HG03039 (cell line): ENCODE results near the gene NANOS3.

Source experiments
- ATAC-seq: cut with Tn5 transposase; IDR thresholded peaks from one replicate; pipeline ENCODE4 v1.9.1; 2021; ENCODE audit warnings: mild to moderate bottlenecking, moderate library complexity; ENCODE audit not compliant: unreplicated experiment

NANOS3 gene

DNA sequence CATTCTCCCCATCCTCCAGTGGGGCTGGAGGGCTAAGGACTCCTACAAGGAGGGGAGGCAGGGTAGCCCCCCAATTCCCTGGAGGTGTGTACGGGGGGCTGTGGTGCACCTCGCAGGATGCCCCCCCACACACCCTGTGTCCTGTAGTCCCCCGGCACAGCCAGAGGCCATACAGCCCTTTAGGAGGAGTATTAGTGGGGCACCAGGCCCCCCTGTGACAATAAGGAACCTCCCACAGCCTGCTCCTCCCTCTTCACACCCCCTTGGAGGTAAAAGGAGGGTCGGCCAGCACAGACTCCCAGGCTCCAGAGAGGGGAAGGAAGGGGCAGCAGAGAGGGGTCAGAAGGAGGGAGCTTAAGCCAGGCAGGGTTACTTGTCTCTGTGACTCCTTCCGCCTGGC lies at the start of gene NANOS3:
Gene NANOS3 (plus strand): TSS at position 301 of the 400 bp plus-strand sequence. CDS start 115 bp downstream, outside the sequence.
- no peak for ATAC-seq

DNA sequence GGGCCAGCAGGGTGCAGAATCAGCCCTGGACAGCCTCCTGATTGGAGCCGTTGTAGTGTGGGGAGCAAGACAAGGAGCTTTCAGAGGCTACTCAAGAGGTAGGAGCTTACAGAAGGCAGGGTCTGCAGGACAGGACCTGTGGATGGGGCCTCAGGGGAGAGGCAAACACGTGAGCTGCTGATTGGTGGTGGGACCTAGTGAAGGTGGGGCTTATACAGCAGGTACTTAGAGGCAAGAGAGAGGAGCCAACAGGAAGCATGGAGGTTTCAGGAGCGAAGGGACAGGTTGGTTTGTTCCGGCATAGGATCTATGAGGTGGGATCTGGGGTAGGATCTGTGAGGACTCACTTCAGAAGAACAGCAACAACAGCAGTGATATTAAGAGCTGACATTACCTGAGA lies 49.3 kb upstream of the NANOS3 start:
- ATAC-seq = no peak

DNA sequence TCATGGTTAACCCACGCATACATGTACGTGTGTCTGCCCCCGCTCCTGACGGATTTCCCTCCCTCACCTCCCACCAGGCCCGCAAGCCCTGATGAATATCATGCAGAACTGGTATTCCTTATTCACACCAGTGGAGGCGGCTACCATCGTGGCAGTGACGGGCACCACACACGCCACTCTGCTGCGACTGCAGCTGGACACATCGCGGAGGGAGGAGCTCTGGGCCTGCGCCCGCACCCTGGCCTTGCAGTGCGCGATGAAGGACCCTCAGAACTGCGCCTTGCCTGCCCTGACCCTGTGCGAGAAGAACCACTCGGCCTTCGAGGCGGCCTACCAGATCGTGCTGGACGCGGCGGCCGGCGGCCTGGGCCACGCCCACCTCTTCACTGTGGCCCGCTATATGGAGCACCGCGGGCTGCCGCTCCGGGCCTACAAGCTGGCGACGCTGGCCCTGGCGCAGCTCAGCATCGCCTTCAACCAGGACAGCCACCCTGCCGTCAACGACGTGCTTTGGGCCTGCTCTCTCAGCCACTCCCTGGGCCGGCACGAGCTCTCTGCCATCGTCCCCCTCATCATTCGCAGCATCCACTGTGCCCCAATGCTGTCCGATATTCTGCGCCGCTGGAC lies 46.7 kb upstream of the NANOS3 start:
- no peak for ATAC-seq

DNA sequence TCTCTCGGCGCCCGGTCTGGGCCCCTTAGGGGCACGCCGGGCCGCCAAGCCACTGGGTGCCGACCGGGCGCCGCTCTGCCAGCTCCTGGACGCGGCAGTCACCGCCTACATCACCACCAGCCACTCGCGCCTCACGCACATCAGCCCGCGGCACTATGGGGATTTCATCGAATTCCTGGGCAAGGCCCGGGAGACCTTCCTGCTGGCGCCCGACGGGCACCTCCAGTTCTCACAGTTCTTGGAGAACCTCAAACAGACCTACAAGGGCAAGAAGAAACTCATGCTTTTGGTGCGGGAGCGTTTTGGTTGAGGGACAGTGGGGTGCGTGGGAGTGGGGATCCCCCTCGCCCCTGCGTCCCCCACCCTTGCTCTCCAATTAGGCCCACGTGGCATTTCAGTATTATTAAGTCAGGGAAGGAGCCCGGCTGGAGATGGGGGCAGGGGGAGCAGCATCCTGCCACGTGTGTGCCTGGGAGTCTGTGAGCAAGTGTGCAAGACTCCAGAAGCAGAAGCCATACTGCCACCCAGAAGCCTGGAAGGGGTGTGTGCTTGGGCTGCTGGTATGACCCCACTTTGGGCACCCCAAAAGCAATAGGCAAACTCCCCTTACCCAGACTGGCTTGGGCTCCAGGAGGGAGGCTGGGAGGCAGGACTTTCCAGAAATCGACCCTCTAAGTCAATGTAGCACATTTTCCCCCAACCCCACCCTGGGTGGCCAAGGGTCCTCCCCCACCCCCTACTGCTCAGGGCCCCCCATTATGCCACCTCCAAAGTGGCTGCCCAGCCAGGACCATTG lies 46.0 kb upstream of the NANOS3 start:
- ATAC-seq = no peak

DNA sequence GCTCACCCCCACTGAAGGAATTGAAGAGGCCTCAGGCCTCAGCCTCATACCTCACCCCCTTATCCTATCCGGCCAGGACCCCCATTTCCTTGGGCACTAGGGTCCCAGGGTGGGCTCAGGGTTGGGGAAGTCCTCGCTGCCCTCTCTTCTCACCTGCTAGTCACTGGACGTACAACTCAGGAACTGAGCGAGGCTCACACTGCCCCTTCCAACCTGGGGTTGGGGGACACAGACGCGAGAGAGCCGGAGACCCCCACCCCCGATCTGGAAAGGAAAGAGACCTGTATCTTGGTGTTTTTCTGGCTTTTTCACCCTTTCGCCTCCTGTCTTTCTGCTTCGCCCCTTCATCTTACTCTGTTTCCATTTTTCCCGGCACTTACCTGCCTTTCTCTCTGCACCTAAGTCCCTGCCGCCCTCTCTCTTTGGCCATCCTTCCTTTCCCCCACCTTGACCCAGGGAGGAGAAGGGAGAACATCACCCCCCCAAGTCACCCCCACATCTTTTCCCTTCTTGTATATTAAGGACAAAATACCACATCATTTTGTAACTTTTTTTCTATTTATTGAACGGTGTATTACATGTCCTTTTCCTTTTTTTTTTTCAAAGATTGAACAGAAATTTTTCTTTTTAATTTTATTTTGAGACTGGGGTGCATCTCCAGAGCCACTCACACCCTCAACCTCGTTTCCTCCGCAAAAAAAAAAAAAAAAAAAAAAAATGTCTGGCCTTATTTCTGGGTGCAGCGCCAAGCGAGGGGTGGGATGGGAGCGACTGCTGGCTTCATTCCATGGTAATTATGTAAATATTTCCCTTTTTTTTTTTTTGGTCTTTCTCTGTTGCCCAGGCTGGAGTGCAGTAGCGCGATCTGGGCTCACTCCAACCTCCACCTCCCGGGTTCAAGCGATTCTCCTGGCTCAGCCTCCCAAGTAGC lies 45.1 kb upstream of the NANOS3 start:
- no peak for ATAC-seq

DNA sequence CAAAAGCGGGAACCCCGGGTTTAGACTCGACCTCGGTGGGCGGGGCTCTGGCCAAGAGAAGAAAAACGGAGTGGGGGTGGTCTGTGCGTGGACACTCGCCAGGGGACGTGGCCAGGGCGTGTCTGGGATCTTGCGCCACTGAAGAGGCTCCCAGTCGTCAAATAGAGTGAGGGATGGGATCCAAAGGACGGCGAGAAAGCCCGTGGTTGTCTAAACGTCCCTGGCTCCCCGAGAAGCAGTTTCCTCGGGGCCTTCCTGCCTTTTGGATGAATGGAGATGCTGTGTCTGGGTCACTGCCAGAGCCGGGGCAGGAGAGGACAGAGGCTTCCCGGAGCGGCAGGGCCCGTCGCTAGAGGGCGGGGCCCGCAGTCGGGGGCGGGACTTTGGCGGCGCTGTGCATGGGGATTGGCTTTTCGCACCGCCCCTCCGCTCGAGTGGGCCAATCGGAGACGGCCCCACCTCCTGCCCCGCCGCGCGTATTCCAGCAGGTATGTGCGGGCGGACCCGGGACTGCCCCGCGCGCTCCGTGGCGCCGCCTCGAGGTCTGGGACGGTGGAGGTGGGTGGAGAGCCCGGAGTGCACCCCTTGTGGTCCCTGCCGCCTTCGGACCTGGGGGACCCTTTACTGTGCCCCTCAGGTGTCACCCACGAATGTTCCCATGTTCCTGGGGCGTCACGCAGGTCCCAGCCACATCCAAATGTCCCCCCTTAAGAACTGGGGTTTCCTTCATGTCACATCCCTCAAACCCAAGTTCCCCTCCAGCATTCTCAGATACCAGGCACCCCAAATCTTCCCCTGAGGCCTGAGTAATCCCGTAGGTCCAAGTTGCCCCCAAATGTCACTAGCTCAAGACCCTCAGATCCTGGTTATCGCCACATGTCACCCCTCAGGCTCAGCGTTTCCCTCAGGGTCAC lies 43.3 kb upstream of the NANOS3 start:
- ATAC-seq = peak; percentile 87

DNA sequence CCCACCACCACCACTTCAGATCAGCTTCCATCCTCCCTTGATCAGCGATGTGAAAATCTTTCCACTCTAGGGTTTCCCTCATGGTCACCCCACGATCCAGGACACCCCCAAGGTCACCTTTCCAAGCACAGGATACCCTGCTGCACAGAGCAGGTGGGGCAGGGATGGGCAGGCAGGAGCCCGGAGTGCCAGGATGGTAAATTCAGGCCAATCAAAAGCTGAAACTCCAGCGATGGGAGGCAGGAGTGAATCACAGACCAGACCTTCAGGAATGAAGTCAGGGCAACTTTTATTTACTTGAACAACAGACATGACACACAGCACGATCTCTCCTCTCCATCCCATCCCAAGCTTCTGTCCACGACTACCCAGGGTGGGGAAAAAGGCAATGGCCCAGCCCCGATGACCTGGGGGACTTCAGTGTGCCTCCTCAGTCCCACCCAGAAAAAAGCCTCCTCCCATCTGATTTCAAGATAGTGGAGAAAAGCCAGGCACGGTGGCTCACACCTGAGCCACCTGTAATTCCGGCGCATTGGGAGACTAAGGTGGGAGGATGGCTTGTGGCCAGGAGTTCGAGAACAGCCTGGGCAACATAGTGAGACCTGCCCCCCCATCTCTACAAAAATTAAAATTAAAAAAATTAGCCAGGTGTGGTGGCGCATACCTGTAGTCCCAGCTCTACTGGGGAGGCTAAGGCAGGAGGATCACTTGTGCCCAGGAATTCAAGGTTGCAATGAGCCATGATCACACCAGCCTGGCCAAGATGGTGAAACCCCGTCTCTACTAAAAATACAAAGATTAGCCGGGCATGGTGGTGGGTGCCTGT lies 42.5 kb upstream of the NANOS3 start:
- no peak for ATAC-seq

DNA sequence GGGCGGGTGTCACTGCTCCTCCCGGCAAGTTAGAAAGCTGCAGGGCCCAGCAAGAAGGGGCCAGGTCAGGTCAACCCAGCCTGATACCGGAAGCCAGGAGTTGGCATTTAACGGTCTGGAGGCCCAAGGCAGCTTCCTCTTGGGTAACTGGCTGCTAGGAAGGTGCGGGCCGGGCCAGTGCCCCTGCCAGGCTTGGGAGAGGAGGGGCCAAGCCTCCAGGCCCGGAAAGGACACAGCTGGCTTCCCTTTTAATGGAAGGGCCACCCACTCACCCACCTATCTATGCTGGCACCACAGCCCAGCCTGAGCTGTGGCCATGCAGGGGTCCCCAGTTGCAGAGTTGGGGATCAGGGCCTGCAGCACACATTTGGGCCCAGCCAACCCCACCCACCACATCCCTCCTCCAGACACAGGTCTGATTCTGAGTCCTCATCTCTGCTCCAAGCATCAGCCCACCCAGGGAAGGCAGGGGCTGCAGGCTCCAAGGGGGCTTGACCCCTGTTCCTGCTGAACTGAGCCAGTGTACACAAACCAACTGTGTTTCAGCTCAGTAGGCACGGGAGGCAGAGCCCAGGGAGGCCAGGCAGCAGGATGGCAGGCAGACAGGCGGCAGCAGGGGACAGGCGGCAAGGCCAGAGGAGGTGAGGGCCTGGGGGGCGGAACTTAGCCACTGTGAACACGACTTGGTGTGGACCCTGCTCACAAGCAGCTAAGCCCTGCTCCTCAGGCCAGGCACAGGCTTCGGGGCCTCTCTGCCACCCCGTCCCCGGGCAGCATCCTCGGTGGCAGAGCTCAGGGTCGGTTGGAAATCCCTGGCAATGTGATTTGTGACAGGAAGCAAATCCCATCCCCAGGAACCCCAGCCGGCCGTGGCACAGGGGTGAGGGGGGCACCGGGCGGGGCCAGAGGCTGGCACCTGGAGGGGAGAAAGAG lies 40.9 kb upstream of the NANOS3 start:
- ATAC-seq = no peak

DNA sequence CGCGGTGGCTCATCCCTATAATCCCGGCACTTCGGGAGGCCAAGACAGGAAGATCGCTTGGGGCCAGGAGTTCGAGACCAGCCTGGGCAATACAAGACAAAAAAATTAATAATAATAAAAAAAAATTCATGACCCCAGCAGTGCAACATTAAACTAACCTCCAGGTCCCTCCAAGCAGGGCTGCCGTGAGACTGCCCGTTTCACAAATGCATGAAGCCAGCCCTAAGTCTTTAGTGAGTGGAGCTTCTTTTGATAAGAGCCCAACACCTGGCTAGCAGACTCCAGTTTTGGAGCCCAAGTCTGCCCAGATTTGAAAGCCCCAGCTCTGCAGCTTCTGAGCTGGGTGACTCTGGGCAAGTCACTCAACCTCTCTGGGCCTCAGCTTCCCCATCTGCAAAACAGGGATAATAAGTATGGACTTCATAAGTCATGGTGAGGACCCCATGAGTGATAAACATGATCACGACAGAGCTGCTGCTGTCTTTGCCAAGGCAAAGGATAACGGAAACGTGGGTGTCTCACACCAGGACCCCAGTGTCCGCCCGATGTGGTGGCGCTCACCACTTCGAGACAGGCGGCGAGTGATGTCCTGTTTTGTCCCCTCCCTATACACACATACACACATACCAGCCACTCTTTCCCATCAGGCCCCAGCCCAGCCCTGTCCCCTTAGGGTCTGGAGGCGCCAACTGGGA lies 38.4 kb upstream of the NANOS3 start:
- no peak for ATAC-seq

DNA sequence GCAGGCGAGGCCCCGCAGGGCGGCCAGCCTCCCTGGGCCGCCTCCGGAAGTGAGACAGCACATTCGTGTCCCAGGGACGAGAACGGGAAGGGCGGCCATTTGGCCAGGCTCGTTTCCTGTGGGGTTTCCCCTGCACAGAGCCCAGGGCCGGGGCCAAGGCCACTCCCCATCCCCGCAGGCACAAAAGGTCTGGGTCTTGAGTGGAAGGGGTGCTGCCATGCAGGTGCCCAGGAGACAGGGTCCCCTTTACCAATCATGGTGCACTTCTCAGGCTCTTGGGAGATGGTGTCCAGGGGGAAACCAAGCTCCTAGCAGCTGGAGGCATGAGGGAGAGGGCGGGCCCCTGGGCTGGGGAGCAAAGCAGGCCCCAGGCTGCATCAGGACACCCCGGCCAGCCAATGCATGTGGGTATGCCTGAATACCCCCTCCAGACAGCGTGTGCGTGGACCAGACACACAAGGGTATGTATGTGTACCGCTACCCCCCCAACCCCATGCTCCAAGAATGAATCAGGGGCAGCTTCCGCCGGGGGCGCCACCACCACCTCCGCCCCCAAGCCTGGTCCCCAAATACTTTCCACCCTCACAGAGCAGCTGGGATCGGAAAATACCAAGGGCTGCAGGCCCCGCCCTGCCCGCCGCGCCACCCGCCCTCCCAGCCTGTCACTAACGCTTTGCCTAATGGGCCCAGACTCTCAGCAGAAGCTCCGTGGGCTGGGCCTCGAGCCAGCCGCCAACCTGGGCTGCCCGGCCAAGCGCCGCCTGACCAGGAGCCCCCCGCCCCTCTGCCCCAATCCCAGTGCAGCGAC lies 37.6 kb upstream of the NANOS3 start:
- ATAC-seq = peak; percentile 28

DNA sequence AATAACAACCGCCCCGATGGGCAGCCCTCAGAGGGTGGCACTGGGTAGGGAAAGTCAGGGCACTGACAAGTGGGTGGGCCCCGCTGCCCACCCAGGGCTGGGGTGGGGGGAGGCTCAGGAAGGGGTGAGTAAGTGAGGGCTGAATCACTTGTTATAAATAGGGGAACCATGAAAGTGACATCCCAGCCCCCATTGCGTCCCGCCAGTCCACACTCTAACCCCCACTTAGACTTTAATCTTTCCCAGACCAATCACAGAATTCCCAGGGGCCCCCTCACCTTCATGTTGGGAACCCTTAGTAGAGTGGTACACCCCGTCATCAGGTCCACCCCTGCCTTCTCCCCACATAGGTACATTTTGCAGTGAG lies 37.0 kb upstream of the NANOS3 start:
- ATAC-seq = no peak

DNA sequence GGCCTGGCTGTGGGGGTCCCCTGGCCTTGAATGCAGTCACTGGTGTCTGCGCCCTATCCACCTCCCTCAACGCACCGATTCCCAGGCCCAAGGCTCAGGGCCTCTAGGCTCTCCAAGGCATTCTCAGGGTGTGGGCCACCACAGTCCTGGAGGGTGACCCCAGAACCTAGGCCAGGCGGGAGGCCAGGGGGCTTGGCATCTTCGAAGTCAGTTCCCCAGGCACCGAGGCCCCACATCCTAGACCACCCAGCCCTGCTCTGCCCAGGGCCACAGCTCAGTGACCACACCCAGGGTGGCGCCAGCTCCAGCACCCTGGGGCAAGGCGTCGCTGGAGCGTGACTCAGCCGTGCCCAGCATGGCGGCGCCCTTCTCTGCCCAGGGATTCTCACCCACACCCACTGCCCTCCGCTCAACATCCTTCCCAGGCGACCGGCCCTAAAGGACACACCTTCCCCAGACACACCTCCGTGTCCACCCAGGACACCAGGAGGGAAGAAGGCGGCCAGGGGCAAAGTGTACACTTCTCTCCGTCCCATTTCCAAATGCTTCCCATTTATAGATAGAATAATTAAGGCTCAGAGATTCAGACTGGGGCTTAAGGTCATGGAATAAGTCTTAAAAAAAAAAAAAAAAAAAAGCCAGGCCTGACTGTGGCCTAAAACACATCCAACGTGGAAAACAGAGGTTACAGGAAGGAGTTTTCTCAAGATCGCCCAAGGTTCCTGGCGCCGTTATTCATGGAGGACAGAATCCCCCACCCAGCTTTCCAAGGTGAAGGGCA lies 36.4 kb upstream of the NANOS3 start:
- ATAC-seq = no peak

DNA sequence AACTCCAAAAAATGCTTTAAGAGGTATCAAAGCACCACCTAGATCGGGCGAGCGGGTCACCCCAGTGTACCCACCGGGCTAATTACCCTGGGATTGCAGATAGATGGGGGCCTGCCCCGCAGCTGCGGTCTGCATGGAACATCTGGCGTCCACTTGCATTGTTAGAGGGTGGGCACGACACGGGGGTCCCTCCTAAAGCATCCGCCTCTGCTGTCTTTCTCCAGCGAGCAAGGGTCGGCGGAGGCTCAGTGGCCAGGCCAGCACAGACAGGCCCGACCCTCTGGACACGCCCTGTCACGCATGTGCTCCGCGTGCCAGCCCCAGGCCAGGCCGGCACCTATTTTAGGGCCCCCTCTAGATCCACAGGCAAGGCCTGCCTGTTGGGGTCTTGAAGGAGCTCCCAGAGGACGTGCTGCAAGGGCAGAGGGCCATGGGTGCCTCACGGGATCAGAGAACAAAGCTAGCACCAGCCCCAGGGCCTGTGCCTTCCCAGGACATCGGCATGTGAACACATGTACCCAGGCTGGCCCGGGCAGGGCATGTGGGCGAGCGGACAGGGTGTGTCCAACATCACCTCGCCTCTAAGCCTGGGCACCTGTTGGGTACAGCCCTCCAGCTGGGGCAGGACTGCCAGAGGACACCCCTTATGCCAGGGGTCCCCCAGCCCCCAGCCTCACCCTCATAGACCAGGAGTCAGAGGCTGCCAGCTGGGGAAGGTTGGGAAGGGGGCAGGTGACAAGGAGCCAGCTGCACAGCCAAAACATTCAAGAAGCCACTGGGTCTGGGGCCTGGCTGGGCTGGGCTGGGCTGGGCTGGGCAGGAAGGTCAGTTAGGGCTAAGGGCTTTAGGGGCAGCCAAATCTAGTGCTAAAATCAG lies 35.6 kb upstream of the NANOS3 start:
- ATAC-seq = no peak

DNA sequence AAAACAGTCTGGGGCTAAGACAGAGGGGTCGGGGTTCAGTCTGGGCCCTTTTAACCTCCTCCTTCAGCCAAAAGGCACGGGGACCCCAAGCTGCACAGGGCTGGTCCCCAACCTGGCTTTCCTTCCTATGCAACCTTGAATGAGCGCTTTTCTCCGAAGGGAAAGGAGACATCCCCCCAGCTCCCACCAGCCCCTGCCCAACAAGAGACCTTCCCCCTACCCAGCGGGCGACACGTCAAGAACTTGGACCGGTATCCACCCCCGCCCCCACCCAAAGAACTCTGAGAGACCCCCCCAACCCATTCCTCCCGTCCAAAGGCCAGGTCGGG lies 35.0 kb upstream of the NANOS3 start:
- ATAC-seq = no peak

DNA sequence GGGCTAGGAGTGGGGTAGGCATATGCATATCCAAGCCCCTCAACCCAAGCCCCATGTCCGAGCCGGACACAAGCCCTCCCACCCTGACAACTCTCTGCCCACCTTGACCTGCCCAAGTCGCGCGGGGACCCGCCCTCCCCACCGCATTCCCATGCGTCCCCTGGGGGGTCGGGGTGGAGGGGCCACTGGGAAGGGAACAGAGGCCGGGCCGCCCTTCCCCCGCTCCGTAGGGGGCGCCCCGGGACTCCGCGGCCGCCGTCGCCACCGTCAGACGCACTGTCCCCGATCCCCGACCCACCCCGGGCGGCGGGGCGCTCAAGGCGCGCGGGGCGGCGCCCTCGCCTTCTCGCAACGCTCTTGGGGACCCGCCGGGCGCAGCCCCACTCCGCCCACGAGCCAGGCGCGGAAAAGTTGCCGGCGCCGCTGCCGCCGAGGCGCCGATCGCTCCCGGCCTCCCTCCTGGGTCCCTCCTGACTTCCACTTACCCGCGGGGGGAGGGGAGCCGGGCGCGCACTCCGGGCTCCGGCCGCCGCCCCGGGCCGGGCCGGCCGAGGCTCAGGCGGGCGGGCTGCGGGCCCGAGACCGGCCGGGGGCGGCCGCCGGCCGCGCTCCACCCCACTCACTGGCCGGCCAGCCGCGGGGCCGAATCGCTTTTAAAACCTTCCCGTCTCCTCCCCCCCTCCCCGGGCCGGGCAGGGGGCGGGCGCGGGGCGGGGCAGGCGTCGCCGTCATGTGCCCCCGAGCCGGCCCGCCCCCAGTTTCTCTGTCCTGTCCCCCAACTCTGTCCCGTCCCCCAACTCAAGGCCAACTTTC lies 34.4 kb upstream of the NANOS3 start:
- no peak for ATAC-seq
